HS-5 (cell line): ENCODE results near the gene WASHC1.
"Not testable (repeated sequence)": the region's sequence is repeated elsewhere in the genome, so short reads cannot be mapped to it uniquely, and the experiment has no call there.

Experiments
- DNase-seq: peaks from one replicate; pipeline ENCODE4 v3.0.0-alpha.2; 2012; ENCODE audit warnings: low read depth

WASHC1 gene

GRCh38 chr9:14129-14809 lies 15.0 kb downstream of the WASHC1 start:
- DNase-seq: not testable (repeated sequence)

GRCh38 chr9:11206-11605 lies 18.1 kb downstream of the WASHC1 start:
- not testable (repeated sequence) for DNase-seq

- not testable (repeated sequence) for DNase-seq
These were observed 18.6 kb downstream of the WASHC1 start for GRCh38 chr9:10653-11053.

GRCh38 chr9:10207-10606 lies 19.0 kb downstream of the WASHC1 start:
- not testable (repeated sequence) for DNase-seq
